GM10248 (cell line): ENCODE data around the gene SUSD6.

Experiments
- CTCF ChIA-PET: fragments of 300-600 bp; sonication (Branson Sonifier 250); formaldehyde crosslinking; extraction: SDS; loops from one replicate; lab custom pipeline; 2021; ENCODE audit warnings: antibody characterized with exemption; lab: Yijun Ruan, JAX
- POLR2A ChIA-PET: fragments of 350-650 bp; sonication (Branson Sonifier 250); formaldehyde crosslinking; extraction: SDS; loops from one replicate; lab custom pipeline; 2020; ENCODE audit warnings: antibody characterized with exemption; lab: Yijun Ruan, JAX
- DNase-seq: peaks from one replicate; pipeline ENCODE4 v3.0.0; 2012; ENCODE audit errors: extremely low spot score
- CTCF ChIP-seq: IDR thresholded peaks from 2 replicates; pipeline ENCODE4 v1.5.1; 2012; ENCODE audit warnings: mild to moderate bottlenecking, low read depth; ENCODE audit errors: extremely low read depth, missing control alignments, control extremely low read depth

The SUSD6 gene

GRCh38 chr14:69615496-69616407 lies 4.4 kb downstream of the SUSD6 start:
- TF ChIP-seq CTCF: no peak
- ChIA-PET POLR2A (interaction anchor here (2.0 kb wide), 1 partner anchor 14 kb away, joined by 8 read pairs; no protein-coding TSS in a partner anchor), CTCF (interaction anchor here (0.7 to 2.2 kb wide), 10 partner anchors 9 to 60 kb away, joined by 3 to 9 read pairs (median 3); no protein-coding TSS in a partner anchor)
- peak; percentile 56 for DNase-seq

- POLR2A ChIA-PET: no interaction called here
- no peak for DNase-seq
- TF ChIP-seq CTCF: no peak
- CTCF ChIA-PET: interaction anchor here (0.7 to 2.2 kb wide), 7 partner anchors 8 to 51 kb away, joined by 3 to 9 read pairs (median 3); no protein-coding TSS in a partner anchor
Observed at GRCh38 chr14:69616408-69616773, 5.0 kb downstream of the SUSD6 start.

GRCh38 chr14:69617796-69618195 lies 6.4 kb downstream of the SUSD6 start:
- CTCF ChIA-PET: interaction anchor here (1.5 kb wide), 1 partner anchor 13 kb away, joined by 3 read pairs; no protein-coding TSS in a partner anchor
- no peak for TF ChIP-seq CTCF
- DNase-seq: no peak
- POLR2A ChIA-PET: no interaction called here

- ChIA-PET CTCF (interaction anchor here (0.9 to 1.7 kb wide), 2 partner anchors 11 to 34 kb away, joined by 4 to 5 read pairs; no protein-coding TSS in a partner anchor), POLR2A (no interaction called here)
- TF ChIP-seq CTCF: no peak
- DNase-seq: no peak
Observed at GRCh38 chr14:69619012-69619411, 7.6 kb downstream of the SUSD6 start.

- no peak for TF ChIP-seq CTCF
- POLR2A ChIA-PET: no interaction called here
- DNase-seq: no peak
- CTCF ChIA-PET: interaction anchor here (1.1 to 1.7 kb wide), 2 partner anchors 18 to 33 kb away, joined by 4 to 5 read pairs; no protein-coding TSS in a partner anchor
Observed at GRCh38 chr14:69620211-69620611, 8.8 kb downstream of the SUSD6 start.

- ChIA-PET CTCF (interaction anchor here (0.8 kb wide), 1 partner anchor 28 kb away, joined by 3 read pairs; no protein-coding TSS in a partner anchor), POLR2A (no interaction called here)
- DNase-seq: no peak
- TF ChIP-seq CTCF: no peak
Observed at GRCh38 chr14:69620981-69621380, 9.6 kb downstream of the SUSD6 start.
